IPS DF 4.7 (cell line): ENCODE measurements around the gene SALL4.
"Not testable (repeated sequence)": the region's sequence is repeated elsewhere in the genome, so short reads cannot be mapped to it uniquely, and the experiment has no call there.

Experiments
- DNase-seq: peaks from one replicate; pipeline ENCODE4 v3.0.0-alpha.2; 2013; ENCODE audit warnings: low spot score; ENCODE audit errors: extremely low read depth

The SALL4 gene

GRCh38 chr20:51766994-51767866 lies 35.1 kb downstream of the SALL4 start:
- DNase-seq: no peak

DNA sequence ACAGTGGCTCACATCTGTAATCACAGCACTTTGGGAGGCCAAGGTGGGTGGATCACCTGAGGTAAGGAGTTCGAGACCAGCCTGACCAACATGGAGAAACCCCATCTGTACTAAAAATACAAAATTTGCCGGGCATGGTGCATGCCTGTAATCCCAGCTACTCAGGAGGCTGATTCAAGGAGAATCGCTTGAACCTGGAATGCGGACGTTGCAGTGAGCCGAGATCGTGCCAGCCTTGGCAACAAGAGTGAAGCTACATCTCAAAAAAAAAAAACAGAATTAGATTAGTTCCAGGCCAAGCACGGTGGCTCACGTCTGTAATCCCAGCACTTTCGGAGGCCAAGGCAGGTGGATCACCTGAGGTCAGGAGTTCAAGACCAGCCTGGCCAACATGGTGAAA lies 36.9 kb downstream of the SALL4 start:
- not testable (repeated sequence) for DNase-seq

DNA sequence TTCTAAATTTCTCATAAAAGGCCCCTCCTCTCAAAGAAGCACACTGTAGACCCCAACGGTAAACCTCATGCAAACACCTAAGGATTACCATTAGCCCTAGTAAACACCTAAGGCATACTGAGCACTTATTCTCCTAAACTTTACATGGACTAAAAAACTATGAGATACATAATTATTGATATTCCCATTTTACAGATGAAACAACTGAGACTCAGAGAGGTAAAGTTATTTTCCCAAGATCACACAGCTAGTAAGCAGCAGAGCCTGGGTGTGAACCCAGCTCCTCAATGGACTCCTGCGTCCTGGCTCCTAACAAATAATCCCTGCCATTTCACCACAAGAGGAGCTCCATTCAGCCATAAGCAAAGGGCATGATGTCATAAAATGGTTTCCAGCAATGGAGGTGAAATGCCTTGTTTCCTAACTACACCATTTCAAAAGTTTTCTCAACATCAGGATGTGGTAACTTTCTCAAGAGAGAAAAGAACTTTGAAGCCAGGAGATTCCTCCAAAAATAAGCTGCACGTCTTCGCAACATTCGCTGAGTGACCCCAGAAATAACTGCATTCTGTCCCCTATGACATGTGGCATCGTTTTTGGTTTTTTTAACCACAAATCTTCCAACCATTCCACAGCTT lies 38.2 kb downstream of the SALL4 start:
- DNase-seq: no peak

- no peak for DNase-seq
Observed at GRCh38 chr20:51760905-51761546, 41.3 kb downstream of the SALL4 start.

- no peak for DNase-seq
Observed at GRCh38 chr20:51759769-51760510, 42.4 kb downstream of the SALL4 start.

GRCh38 chr20:51758978-51759544 lies 43.3 kb downstream of the SALL4 start:
- DNase-seq: no peak

DNA sequence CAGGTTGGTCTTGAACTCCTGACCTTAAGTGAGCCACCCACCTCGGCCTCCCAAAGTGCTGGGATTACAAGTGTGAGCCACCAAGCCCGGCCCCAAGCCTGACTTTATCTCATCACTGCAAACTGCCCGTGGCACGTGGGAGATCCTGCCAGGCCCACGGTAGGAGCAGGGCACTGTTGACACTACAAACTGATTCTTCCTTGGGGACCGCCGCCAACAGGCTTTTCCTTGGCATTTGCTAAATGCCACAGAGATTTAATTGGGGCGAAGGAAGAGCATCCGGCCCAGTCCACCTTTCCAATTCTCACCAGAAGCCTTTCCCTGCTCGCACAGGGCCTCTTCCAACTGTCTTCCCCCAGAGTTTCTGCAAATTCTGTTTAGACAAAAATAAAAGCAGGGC lies 45.1 kb downstream of the SALL4 start:
- DNase-seq: no peak

DNA sequence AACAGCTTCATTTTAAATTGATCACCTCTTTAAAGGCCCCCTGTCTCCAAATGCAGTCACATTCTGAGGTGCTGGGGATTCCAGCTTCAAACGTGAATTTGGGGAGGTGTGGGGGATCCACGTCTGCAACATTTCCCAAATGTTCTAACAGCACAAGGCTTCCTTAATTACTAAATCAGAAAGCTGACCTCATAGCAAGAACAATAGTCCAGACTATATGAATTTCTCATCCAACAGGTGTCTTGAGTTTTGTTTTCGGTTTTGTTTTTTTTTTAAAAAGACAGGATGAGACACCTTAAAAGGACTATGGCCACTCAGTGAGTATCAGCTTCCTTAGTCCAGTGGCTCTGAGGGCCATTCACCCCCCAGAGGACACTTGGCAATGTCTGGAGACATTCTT lies 45.7 kb downstream of the SALL4 start:
- no peak for DNase-seq

DNA sequence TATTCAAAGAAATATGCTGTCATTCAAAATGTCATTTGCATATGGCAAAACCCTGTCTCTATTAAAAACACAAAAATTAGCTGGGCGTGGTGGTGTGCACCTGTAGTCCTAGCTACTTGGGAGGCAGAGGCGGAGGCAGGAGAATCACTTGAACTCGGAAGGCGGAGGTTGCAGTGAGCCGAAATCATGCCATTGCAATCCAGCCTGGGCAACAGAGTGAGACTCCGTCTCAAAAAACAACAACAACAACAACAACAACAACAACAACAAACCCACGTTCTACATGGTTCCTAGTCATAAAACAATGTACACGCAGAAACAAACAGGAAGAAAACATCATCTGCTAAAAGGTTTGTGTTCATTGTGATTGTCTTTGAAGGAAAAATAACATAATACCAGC lies 49.1 kb downstream of the SALL4 start:
- not testable (repeated sequence) for DNase-seq

- no peak for DNase-seq
Observed at GRCh38 chr20:51752343-51752951, 49.9 kb downstream of the SALL4 start.

- DNase-seq: no peak
Observed at GRCh38 chr20:51750770-51751388, 51.4 kb downstream of the SALL4 start.

DNA sequence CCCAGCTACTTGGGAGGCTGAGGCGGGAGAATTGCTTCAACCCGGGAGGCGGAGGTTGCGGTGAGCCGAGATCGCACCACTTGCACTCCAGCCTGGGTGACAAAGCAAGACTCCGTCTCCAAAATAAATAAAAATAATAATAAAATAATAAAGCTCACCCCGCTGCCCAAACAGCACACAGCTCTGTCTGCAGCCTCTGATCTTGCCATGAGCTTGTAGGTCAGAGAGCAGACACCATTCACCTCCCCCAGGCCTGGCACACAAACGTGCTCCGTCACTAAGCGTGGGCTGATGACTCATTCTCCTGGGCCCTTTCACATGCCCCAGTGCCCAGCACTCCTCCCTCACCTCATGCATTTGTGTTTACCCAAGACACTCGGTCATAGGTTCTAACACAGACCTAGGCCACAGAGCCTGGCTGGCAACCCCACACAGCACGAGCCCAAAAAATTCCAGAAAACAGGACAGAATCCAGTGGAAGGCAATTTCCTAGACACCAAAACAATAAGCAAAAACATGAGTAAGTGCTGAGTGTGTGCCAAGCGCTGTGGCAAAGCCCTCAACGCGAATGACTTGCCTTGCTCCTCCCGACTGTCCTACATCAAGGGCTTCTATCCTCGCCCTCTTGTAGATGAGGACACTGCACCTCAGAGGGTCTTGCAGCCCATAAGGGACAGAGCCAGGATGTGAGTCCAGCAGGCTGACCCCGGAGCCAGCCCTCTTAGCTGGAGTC lies 52.1 kb downstream of the SALL4 start:
- no peak for DNase-seq

- no peak for DNase-seq
Observed at GRCh38 chr20:51749674-51750036, 52.7 kb downstream of the SALL4 start.

DNA sequence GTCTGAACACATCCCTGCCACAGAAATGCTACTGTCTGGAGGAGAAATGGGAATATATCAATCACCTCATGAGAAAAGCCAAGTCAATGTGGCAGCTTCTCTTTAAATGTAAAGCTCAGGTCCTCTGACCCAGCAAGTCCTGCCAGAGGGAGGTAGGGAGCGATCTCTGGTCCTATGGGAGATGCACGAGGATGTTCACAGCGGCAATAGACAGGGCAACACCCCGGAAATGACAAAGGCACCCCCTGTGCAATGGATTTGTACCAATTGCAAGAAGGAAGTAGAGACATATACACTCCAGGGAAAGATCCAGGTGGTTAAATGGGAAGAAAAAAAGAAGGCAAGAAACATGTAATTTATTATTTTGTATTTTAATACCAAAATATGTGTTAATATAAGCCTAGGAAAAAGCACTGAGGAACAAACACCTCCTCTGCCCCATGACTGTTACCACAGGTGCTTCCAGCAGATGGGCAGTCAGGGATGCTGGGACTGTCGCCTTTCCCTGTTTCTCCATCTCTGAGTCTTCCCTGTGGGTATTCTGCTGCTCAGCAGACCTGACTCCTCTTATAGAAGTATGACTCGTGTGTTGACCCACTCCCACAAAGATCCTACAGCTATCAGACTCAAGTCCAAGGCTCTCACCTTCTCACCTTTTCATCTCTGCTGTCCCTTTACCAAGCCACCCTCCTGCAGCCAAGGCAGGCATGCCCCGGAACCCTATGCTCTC lies 55.0 kb downstream of the SALL4 start:
- DNase-seq: no peak

DNA sequence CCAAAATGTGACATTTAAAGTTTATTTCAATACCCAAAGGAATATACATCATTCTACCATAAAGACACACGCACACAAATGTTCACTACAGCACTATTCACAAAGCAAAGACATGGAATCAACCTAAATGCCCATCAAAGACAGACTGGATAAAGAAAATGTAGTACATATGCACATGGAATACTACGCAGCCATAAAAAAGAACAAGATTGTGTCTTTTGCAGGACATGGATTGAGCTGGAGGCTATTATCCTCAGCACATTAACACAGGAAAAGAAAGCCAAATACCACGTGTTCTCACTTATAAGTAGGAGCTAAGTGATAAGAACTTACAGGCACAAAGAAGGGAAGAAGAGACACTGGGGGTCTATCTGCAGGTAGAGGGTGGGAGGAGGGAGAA lies 56.5 kb downstream of the SALL4 start:
- no peak for DNase-seq

DNA sequence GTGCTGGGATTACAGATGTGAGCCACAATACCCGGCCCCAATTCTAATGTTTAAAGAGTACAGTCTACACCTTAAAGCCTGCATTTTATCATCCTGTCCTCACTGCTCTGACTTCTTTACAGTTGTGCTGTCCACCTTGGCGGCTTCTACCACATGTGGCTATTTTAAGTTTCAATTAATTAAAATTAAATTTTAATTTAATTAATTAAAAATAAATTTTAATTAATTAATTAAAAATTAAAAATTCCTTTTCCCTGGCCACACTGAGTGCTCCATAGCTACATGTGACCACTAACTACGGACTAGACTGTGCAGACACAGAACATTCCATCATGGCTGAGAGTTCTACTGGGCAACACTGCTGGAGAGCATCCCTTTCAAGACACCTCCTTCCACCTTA lies 61.5 kb downstream of the SALL4 start:
- no peak for DNase-seq

DNA sequence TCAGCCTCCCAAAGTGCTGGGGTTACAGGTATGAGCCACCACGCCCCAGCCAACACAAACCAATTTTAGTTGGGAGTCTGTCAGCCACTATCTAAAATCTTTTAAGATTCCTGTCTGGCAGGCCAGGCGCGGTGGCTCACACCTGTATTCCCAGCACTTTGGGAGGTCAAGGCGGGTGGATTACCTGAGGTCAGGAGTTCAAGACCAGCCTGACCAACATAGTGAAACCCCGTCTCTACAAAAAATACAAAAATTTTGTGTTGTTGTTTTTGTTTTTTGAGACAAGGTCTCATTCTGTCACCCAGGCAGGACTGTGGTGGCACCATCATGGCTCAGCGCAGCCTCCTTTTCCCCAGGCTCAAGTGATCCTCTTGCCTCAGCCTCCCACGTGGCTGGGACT lies 62.0 kb downstream of the SALL4 start:
- DNase-seq: not testable (repeated sequence)

DNA sequence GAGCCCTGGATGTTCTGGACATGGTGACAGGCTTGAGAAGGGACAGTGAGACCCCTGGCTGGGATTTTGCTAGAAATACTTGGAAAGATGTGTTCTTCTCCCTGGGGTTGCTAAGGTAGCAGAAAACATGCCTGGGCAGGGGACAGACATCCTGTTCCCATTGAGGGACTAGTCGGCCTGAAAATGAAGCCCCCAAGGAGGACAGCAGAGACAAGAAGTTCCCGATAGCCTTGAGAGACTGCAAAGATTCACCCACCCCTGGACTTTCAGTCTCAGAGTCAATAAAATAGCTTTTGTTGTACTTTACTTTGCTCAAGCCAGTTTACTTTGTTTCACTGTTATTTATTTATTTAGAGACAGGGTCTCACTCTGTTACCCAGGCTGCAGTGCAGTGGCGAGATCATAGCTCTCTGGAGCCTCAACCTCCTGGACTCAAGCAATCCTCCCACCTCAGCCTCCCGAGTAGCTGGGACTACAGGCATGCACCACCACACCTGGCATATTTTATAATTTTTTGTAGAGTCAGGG lies 62.5 kb downstream of the SALL4 start:
- DNase-seq: no peak

DNA sequence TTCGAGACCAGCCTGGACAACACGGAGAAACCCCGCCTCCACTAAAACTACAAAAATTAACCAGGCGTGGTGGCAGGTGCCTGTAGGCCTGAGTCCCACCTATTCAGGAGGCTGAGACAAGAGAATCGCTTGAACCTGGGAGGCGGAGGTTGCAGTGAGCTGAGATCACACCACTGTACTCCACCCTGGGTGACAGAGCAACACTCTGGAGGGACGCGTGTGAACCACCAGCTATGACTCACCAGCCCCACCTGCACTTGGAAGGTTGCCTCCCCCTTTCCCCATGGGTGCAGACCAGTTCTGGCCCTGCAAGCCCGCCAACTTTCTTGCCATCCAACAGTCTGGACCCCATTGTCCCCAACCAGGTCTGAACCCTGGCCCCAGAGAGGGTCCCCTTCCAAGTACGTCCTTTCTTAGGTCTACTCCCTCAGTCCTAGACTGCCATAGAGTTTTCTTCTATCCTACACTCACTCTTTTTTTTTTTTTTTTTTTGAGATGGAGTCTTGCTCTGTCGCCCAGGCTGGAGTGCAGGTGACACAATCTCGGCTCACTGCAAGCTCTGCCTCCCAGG lies 63.4 kb downstream of the SALL4 start:
- DNase-seq: no peak
